SK-N-SH treated with all-trans-retinoic acid at 6 μM for 48 hours (cell line): Measurements from ENCODE around the gene TRAPPC2B.

Experiments used
- ARNTL ChIP-seq: fragments of 450-650 bp; formaldehyde crosslinking; IDR thresholded peaks from 2 replicates; pipeline ENCODE4 v1.5.0; 2020; ENCODE audit warnings: low read depth, mild to moderate bottlenecking, moderate library complexity, borderline replicate concordance
- BACH2 ChIP-seq: fragments of 250-450 bp; sonication (Bioruptor Pico); IDR thresholded peaks from 2 replicates; pipeline ENCODE4 v1.9.0; 2021; ENCODE audit warnings: mild to moderate bottlenecking, borderline replicate concordance
- CSRNP3 ChIP-seq: fragments of 250-450 bp; sonication (Bioruptor Pico); IDR thresholded peaks from 2 replicates; pipeline ENCODE4 v1.5.1; 2021; ENCODE audit warnings: mild to moderate bottlenecking, moderate library complexity
- OSR1 ChIP-seq: fragments of 250-450 bp; sonication (Bioruptor Pico); IDR thresholded peaks from 2 replicates; pipeline ENCODE4 v1.8.0; 2022; ENCODE audit warnings: moderate library complexity, mild to moderate bottlenecking, inconsistent platforms
- TCF4 ChIP-seq: fragments of 250-450 bp; sonication (Bioruptor Pico); IDR thresholded peaks from 2 replicates; pipeline ENCODE4 v1.8.0; 2021; ENCODE audit warnings: mild to moderate bottlenecking, moderate library complexity, borderline replicate concordance
- TOX ChIP-seq: fragments of 250-450 bp; sonication (Bioruptor Pico); IDR thresholded peaks from 2 replicates; pipeline ENCODE4 v1.8.0; 2021; ENCODE audit warnings: mild to moderate bottlenecking, moderate library complexity, borderline replicate concordance
- TSHZ2 ChIP-seq: fragments of 250-450 bp; sonication (Bioruptor Pico); IDR thresholded peaks from 2 replicates; pipeline ENCODE4 v1.5.0; 2020; ENCODE audit warnings: mild to moderate bottlenecking, moderate library complexity
- ZFP3 ChIP-seq: fragments of 250-450 bp; sonication (Bioruptor Pico); IDR thresholded peaks from 2 replicates; pipeline ENCODE4 v1.5.0; 2020; ENCODE audit warnings: mild to moderate bottlenecking, moderate library complexity
- ZFP30 ChIP-seq: fragments of 450-650 bp; formaldehyde crosslinking; IDR thresholded peaks from 2 replicates; pipeline ENCODE4 v1.5.0; 2022; ENCODE audit warnings: mild to moderate bottlenecking, moderate library complexity
- ZNF8 ChIP-seq: fragments of 450-650 bp; formaldehyde crosslinking; IDR thresholded peaks from 2 replicates; pipeline ENCODE4 v1.5.0; 2020; ENCODE audit warnings: mild to moderate bottlenecking, moderate library complexity
- TF ChIP-seq, protein P1 (sequence below): fragments of 250-450 bp; sonication (Bioruptor Pico); IDR thresholded peaks from 2 replicates; pipeline ENCODE4 v1.5.1; 2020; ENCODE audit warnings: low read depth, mild to moderate bottlenecking, moderate library complexity
- TF ChIP-seq, protein P2 (sequence below): fragments of 250-450 bp; sonication (Bioruptor Pico); IDR thresholded peaks from 2 replicates; pipeline ENCODE4 v1.8.0; 2021; ENCODE audit warnings: low read depth, mild to moderate bottlenecking, moderate library complexity, borderline replicate concordance
- TF ChIP-seq, protein P3 (sequence below): fragments of 250-450 bp; sonication (Bioruptor Pico); IDR thresholded peaks from 2 replicates; pipeline ENCODE4 v1.8.0; 2020; ENCODE audit warnings: mild to moderate bottlenecking, moderate library complexity, borderline replicate concordance

- TF ChIP-seq CSRNP3 (CRISPR knock-in tag): no peak
- TF ChIP-seq BACH2: no peak
- TF ChIP-seq, protein P1, sequence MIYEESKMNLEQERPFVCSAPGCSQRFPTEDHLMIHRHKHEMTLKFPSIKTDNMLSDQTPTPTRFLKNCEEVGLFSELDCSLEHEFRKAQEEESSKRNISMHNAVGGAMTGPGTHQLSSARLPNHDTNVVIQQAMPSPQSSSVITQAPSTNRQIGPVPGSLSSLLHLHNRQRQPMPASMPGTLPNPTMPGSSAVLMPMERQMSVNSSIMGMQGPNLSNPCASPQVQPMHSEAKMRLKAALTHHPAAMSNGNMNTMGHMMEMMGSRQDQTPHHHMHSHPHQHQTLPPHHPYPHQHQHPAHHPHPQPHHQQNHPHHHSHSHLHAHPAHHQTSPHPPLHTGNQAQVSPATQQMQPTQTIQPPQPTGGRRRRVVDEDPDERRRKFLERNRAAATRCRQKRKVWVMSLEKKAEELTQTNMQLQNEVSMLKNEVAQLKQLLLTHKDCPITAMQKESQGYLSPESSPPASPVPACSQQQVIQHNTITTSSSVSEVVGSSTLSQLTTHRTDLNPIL (CRISPR knock-in tag): no peak
- TF ChIP-seq ZFP3 (CRISPR knock-in tag): no peak
- TF ChIP-seq OSR1: no peak
- TF ChIP-seq ZNF8 (CRISPR knock-in tag): no peak
- TF ChIP-seq, protein P2, sequence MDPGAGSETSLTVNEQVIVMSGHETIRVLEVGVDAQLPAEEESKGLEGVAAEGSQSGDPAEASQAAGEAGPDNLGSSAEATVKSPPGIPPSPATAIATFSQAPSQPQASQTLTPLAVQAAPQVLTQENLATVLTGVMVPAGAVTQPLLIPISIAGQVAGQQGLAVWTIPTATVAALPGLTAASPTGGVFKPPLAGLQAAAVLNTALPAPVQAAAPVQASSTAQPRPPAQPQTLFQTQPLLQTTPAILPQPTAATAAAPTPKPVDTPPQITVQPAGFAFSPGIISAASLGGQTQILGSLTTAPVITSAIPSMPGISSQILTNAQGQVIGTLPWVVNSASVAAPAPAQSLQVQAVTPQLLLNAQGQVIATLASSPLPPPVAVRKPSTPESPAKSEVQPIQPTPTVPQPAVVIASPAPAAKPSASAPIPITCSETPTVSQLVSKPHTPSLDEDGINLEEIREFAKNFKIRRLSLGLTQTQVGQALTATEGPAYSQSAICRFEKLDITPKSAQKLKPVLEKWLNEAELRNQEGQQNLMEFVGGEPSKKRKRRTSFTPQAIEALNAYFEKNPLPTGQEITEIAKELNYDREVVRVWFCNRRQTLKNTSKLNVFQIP (CRISPR knock-in tag): no peak
- no peak for TF ChIP-seq TCF4 (CRISPR knock-in tag)
- no peak for TF ChIP-seq TOX (CRISPR knock-in tag)
- TF ChIP-seq ARNTL: no peak
- TF ChIP-seq, protein P3, sequence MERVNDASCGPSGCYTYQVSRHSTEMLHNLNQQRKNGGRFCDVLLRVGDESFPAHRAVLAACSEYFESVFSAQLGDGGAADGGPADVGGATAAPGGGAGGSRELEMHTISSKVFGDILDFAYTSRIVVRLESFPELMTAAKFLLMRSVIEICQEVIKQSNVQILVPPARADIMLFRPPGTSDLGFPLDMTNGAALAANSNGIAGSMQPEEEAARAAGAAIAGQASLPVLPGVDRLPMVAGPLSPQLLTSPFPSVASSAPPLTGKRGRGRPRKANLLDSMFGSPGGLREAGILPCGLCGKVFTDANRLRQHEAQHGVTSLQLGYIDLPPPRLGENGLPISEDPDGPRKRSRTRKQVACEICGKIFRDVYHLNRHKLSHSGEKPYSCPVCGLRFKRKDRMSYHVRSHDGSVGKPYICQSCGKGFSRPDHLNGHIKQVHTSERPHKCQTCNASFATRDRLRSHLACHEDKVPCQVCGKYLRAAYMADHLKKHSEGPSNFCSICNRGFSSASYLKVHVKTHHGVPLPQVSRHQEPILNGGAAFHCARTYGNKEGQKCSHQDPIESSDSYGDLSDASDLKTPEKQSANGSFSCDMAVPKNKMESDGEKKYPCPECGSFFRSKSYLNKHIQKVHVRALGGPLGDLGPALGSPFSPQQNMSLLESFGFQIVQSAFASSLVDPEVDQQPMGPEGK: no peak
- TF ChIP-seq TSHZ2 (CRISPR knock-in tag): no peak
- no peak for TF ChIP-seq ZFP30
Measured at GRCh38 chr19:57342582-57342981, 20.8 kb upstream of the TRAPPC2B start.
